Stimulated activated naive CD8-positive, alpha-beta T cell treated with anti-CD3 and anti-CD28 coated beads, Interleukin-15, amount 100 ng/mL, for 72 hours (primary cell): ENCODE results near the gene TMEM130.

Experiments used
- ATAC-seq: fragments of 150-1000 bp; cut with Tn5 transposase; 2 replicates; pipeline ENCODE4 v1.10.0; 2021; ENCODE audit warnings: mild to moderate bottlenecking, moderate library complexity
- DNase-seq, 2 donors: peaks; one replicate each; pipeline ENCODE4 v3.0.0; 2021 to 2022
- H3K27ac Mint-ChIP-seq, 2 donors: one replicate each; pipeline ENCODE4 v1.8.0; 2022; ENCODE audit warnings: mild to moderate bottlenecking in 2 of 2, mixed read lengths in 2 of 2, moderate library complexity in 2 of 2
- H3K27me3 Mint-ChIP-seq: one replicate; pipeline ENCODE4 v1.8.0; 2022; ENCODE audit warnings: mixed read lengths
- H3K4me1 Mint-ChIP-seq: one replicate; pipeline ENCODE4 v1.8.0; 2022; ENCODE audit warnings: mild to moderate bottlenecking, mixed read lengths
- H3K4me3 Mint-ChIP-seq, 2 donors: one replicate each; pipeline ENCODE4 v1.8.0; 2022; ENCODE audit warnings: mild to moderate bottlenecking in 2 of 2, mixed read lengths in 2 of 2, moderate library complexity in 1 of 2
- H3K9me3 Mint-ChIP-seq, 2 donors: one replicate each; pipeline ENCODE4 v1.8.0; 2022; ENCODE audit warnings: mixed read lengths in 2 of 2

The TMEM130 gene

GRCh38 chr7:98811299-98811698, 58.5 kb downstream of the TMEM130 start:
- Mint-ChIP-seq H3K4me3 (no peak overlapping the region), H3K4me1 (no peaks in the 10 kb centered on the region), H3K9me3 (peaks cover 9 to 10% of the 10 kb centered on the region in 2 donors), H3K27me3 (no peaks in the 10 kb centered on the region), H3K27ac (peak overlapping the region in 1 of 2 donors; percentile 12)
- ATAC-seq (peak; percentile 48), DNase-seq (no peak)

GRCh38 chr7:98810153-98810802, 59.5 kb downstream of the TMEM130 start:
- H3K9me3 Mint-ChIP-seq = peaks cover 9 to 10% of the 10 kb centered on the region in 2 donors
- DNase-seq (no peak), ATAC-seq (no peak)
- no peak overlapping the region for H3K4me3 Mint-ChIP-seq
- H3K4me1 Mint-ChIP-seq = no peaks in the 10 kb centered on the region
- H3K27me3 Mint-ChIP-seq = no peaks in the 10 kb centered on the region
- H3K27ac Mint-ChIP-seq = no peak overlapping the region

GRCh38 chr7:98808751-98809460, 60.9 kb downstream of the TMEM130 start:
- DNase-seq = no peak
- no peak overlapping the region for H3K27ac Mint-ChIP-seq
- no peaks in the 10 kb centered on the region for H3K27me3 Mint-ChIP-seq
- ATAC-seq = no peak
- no peak overlapping the region for H3K4me3 Mint-ChIP-seq
- peaks cover 9 to 10% of the 10 kb centered on the region in 2 donors for H3K9me3 Mint-ChIP-seq
- no peaks in the 10 kb centered on the region for H3K4me1 Mint-ChIP-seq

GRCh38 chr7:98807068-98808048, 62.5 kb downstream of the TMEM130 start:
- H3K27me3 Mint-ChIP-seq = peaks cover 6% of the 10 kb centered on the region
- H3K27ac Mint-ChIP-seq = peak overlapping the region in 1 of 2 donors; percentile 48
- no peak overlapping the region for H3K4me3 Mint-ChIP-seq
- peaks cover 9 to 10% of the 10 kb centered on the region in 2 donors for H3K9me3 Mint-ChIP-seq
- peaks cover 4% of the 10 kb centered on the region for H3K4me1 Mint-ChIP-seq
- ATAC-seq (no peak), DNase-seq (no peak)

- Mint-ChIP-seq H3K9me3 (peaks cover 6 to 7% of the 10 kb centered on the region in 2 donors), H3K27me3 (peaks cover 8% of the 10 kb centered on the region), H3K4me1 (peaks cover 10% of the 10 kb centered on the region), H3K27ac (no peak overlapping the region), H3K4me3 (no peak overlapping the region)
- ATAC-seq = no peak
- DNase-seq = no peak
Observed at GRCh38 chr7:98805956-98806838, 63.6 kb downstream of the TMEM130 start.

- Mint-ChIP-seq H3K4me3 (no peak overlapping the region), H3K4me1 (peaks cover 10% of the 10 kb centered on the region), H3K27me3 (peaks cover 8% of the 10 kb centered on the region), H3K9me3 (peaks cover 9 to 20% of the 10 kb centered on the region in 2 donors), H3K27ac (no peak overlapping the region)
- ATAC-seq = peak; percentile 32
- DNase-seq = no peak
Observed at GRCh38 chr7:98802781-98803110, 67.1 kb downstream of the TMEM130 start.

GRCh38 chr7:98802088-98802780, 67.6 kb downstream of the TMEM130 start:
- Mint-ChIP-seq H3K4me1 (peaks cover 10% of the 10 kb centered on the region), H3K4me3 (no peak overlapping the region), H3K27me3 (peaks cover 8% of the 10 kb centered on the region), H3K9me3 (peaks cover 9 to 20% of the 10 kb centered on the region in 2 donors), H3K27ac (no peak overlapping the region)
- ATAC-seq (peak; percentile 88), DNase-seq (peak; percentile 10 to 57)

GRCh38 chr7:98800996-98801395, 68.8 kb downstream of the TMEM130 start:
- H3K9me3 Mint-ChIP-seq = peaks cover 9 to 20% of the 10 kb centered on the region in 2 donors
- peaks cover 10% of the 10 kb centered on the region for H3K4me1 Mint-ChIP-seq
- no peak overlapping the region for H3K27ac Mint-ChIP-seq
- H3K27me3 Mint-ChIP-seq = peaks cover 8% of the 10 kb centered on the region
- DNase-seq = no peak
- no peak overlapping the region for H3K4me3 Mint-ChIP-seq
- no peak for ATAC-seq

GRCh38 chr7:98797150-98797549, 72.7 kb downstream of the TMEM130 start:
- no peak for ATAC-seq
- Mint-ChIP-seq H3K4me1 (peaks cover 4% of the 10 kb centered on the region), H3K27me3 (peaks cover under 1% of the 10 kb centered on the region)

More at GRCh38 chr7:98797150-98797549, 72.7 kb downstream of the TMEM130 start:
- no peak for DNase-seq
- peak overlapping the region in 1 of 2 donors; percentile 50 for H3K27ac Mint-ChIP-seq
- H3K9me3 Mint-ChIP-seq = peaks cover 14 to 20% of the 10 kb centered on the region in 2 donors
- no peak overlapping the region for H3K4me3 Mint-ChIP-seq
